Ascending aorta (tissue), 2 donors: ENCODE data around the gene PERCC1. TPM values are rescaled to one million over a fixed set of nuclear protein-coding genes. Genes with fewer than 3 reads are reported as not detected.
"Not testable (repeated sequence)": the region's sequence is repeated elsewhere in the genome, so short reads cannot be mapped to it uniquely, and the experiment has no call there.

Experiments
- DNase-seq, 2 donors: peaks; one replicate each; pipeline ENCODE4 v3.0.0-alpha.2; 2019; ENCODE audit warnings: low spot score in 2 of 2
- H3K27ac ChIP-seq, 2 donors: fragments of 200-600 bp; sonication (generic); one replicate each; pipeline ENCODE4 v1.5.1; 2016 to 2017; ENCODE audit warnings: mild to moderate bottlenecking in 1 of 2
- H3K27me3 ChIP-seq: fragments of 200-600 bp; sonication (generic); one replicate; pipeline ENCODE4 v1.5.1; 2017
- H3K36me3 ChIP-seq, 2 donors: fragments of 200-600 bp; sonication (generic); one replicate each; pipeline ENCODE4 v1.5.1; 2016
- H3K4me1 ChIP-seq, 2 donors: fragments of 200-600 bp; sonication (generic); one replicate each; pipeline ENCODE4 v1.5.1; 2016 to 2017; ENCODE audit warnings: mild to moderate bottlenecking in 1 of 2
- H3K4me3 ChIP-seq, 2 donors: fragments of 200-600 bp; sonication (generic); one replicate each; pipeline ENCODE4 v1.5.1; 2016 to 2017; ENCODE audit warnings: mild to moderate bottlenecking in 1 of 2
- H3K9me3 ChIP-seq, 2 donors: fragments of 200-600 bp; sonication (generic); one replicate each; pipeline ENCODE4 v1.5.1; 2016
- CTCF ChIP-seq, 3 experiments: fragments of 200-600 bp in 2 of 3; fragments of 450-650 bp in 1 of 3; sonication (generic) in 2 of 3; IDR thresholded peaks; one replicate each; pipeline ENCODE4 v1.5.1; 2016 to 2019; ENCODE audit warnings: antibody characterized with exemption in 3 of 3, mild to moderate bottlenecking in 1 of 3, moderate library complexity in 1 of 3
- intact Hi-C: fragments of 100-400 bp; cut with DNase I; formaldehyde crosslinking; loops from one replicate; pipeline ENCODE4 v1.15.1; 2023
- total RNA-seq: library from RNA; depleted of rRNA; stranded (reverse); fragments of >200 nt; gene quantifications from one replicate; pipeline ENCODE4 v1.1.0, GENCODE V29; 2016

Gene PERCC1
- total RNA-seq, 1 donor from 2014 or later = not detected

GRCh38 chr16:1468426-1468810 is 37.5 kb downstream of the PERCC1 start:
- Histone ChIP-seq H3K27me3 (no peaks in the 10 kb centered on the region), H3K27ac (no peak overlapping the region), H3K9me3 (no peaks in the 10 kb centered on the region), H3K4me3 (no peak overlapping the region), H3K36me3 (peaks cover 0 to 8% of the 10 kb centered on the region in 2 donors), H3K4me1 (peaks cover 0 to 3% of the 10 kb centered on the region in 2 donors)
- intact Hi-C loops = no loop called here
- no peak for DNase-seq
- TF ChIP-seq CTCF (IDR thresholded peaks at IDR 0.05) = no peak

GRCh38 chr16:1469141-1469540 is 38.3 kb downstream of the PERCC1 start:
- intact Hi-C loops, H3K27me3 ChIP-seq, H3K4me3 ChIP-seq, H3K4me1 ChIP-seq, H3K9me3 ChIP-seq, DNase-seq, H3K27ac ChIP-seq, H3K36me3 ChIP-seq: not testable (repeated sequence)

GRCh38 chr16:1469693-1470201 is 38.9 kb downstream of the PERCC1 start:
- Histone ChIP-seq H3K27me3 (no peaks in the 10 kb centered on the region), H3K27ac (no peak overlapping the region), H3K36me3 (no peaks in the 10 kb centered on the region), H3K9me3 (no peaks in the 10 kb centered on the region), H3K4me3 (no peak overlapping the region), H3K4me1 (peaks cover 0 to 12% of the 10 kb centered on the region in 2 donors)
- no peak for DNase-seq
- no peak for TF ChIP-seq CTCF (IDR thresholded peaks at IDR 0.05)
- intact Hi-C loops = no loop called here

- TF ChIP-seq CTCF (IDR thresholded peaks at IDR 0.05) = no peak
- Histone ChIP-seq H3K27me3 (no peaks in the 10 kb centered on the region), H3K4me3 (no peak overlapping the region), H3K36me3 (no peaks in the 10 kb centered on the region), H3K27ac (no peak overlapping the region), H3K4me1 (peaks cover 0 to 16% of the 10 kb centered on the region in 2 donors), H3K9me3 (no peaks in the 10 kb centered on the region)
- intact Hi-C loops = no loop called here
- DNase-seq = no peak
Measured at GRCh38 chr16:1470481-1471251, 39.8 kb downstream of the PERCC1 start.

GRCh38 chr16:1471569-1472194 is 40.8 kb downstream of the PERCC1 start:
- intact Hi-C loops = no loop called here
- Histone ChIP-seq H3K4me1 (peaks cover 0 to 18% of the 10 kb centered on the region in 2 donors), H3K4me3 (no peak overlapping the region), H3K36me3 (no peaks in the 10 kb centered on the region), H3K9me3 (no peaks in the 10 kb centered on the region), H3K27ac (no peak overlapping the region), H3K27me3 (no peaks in the 10 kb centered on the region)
- no peak for DNase-seq
- no peak for TF ChIP-seq CTCF (IDR thresholded peaks at IDR 0.05)

- H3K4me1 ChIP-seq = peaks cover 0 to 18% of the 10 kb centered on the region in 2 donors
- intact Hi-C loops = no loop called here
Measured at GRCh38 chr16:1472974-1473373, 42.1 kb downstream of the PERCC1 start.

More at GRCh38 chr16:1472974-1473373, 42.1 kb downstream of the PERCC1 start:
- no peak for DNase-seq
- Histone ChIP-seq H3K27ac (no peak overlapping the region), H3K4me3 (no peak overlapping the region), H3K36me3 (no peaks in the 10 kb centered on the region), H3K9me3 (no peaks in the 10 kb centered on the region), H3K27me3 (no peaks in the 10 kb centered on the region)
- TF ChIP-seq CTCF (IDR thresholded peaks at IDR 0.05) = no peak
